GM18508 (cell line): ENCODE data around the gene CBX3.
"Not testable (repeated sequence)": the region's sequence is repeated elsewhere in the genome, so short reads cannot be mapped to it uniquely, and the experiment has no call there.

Source experiments
- ATAC-seq: cut with Tn5 transposase; IDR thresholded peaks from one replicate; pipeline ENCODE4 v1.9.1; 2021; ENCODE audit warnings: moderate number of reproducible peaks; ENCODE audit not compliant: insufficient read depth, unreplicated experiment

CBX3 gene

DNA sequence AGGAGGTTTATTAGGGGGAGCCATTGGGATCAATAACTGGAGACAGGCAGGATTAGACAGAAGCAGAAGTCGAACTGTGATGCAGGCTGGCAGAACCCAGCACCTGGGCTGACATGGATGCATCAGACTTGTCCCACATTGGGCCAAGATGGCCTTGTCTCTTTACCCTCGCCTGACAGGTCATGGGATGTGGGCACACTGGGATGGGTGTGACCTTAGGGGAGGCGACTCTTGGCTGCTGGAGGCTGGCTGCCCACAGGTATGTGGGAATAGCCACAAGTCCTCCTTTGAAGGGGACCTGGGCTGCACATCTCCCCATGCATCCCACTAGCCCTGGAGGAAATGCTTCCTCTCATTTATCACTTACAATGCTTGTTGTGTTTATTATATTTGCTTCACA, 32.3 kb upstream of the CBX3 start:
- ATAC-seq: no peak

DNA sequence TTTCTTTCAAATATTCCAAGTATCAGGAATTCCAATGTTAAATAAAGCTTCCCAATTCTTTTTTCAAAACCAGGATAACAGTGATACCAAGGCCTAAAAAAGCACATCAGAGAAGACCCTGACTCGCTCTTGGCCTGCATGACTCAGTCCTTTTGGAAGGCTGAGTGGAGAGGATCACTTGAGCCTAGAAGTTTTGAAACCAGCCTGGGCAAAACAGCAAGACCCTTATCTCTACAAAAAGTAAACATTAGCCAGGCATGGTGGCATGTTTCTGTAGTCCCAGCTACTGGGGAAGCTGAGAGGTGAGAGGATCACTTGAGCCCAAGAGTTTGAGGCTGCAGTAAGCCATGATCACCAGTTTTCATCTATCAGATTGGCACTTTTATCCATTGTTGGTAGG, 30.9 kb upstream of the CBX3 start:
- ATAC-seq: no peak

DNA sequence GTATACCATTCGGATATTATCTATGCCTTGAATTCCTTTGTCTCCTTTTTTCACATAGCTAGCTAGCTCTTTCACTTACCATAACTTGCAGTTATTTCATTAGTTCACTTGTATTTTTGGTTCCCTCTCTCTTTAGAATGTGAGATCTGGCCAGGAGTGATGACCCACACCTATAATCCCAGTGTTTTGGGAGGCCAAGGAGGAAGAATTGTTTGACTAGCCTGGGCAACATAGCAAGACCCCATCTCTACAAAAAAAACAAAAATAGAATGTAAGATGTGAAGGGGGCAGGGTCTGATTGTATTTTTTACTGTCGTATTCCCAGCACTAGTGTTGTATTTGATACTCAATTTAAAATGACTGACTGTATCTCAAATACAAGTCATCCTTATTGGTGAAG, 29.9 kb upstream of the CBX3 start:
- no peak for ATAC-seq

DNA sequence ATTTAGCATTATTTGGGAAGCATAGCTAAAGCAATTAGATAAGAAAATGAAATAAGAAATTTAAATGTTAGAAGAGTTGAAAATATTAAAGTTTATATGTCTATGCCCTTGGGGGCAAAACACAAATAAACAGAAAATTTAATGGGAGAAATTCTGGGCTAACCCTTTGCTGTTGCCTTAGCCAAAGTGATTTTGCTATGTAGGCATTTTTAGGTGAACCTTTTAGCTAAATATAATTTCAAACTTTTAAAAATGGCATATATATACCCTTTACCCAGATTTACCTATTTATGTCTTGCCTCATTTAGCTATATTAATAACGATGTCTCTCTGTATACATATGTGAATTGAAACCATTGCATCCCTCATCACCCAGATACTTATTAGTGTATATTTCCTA, 29.5 kb upstream of the CBX3 start:
- ATAC-seq: no peak

DNA sequence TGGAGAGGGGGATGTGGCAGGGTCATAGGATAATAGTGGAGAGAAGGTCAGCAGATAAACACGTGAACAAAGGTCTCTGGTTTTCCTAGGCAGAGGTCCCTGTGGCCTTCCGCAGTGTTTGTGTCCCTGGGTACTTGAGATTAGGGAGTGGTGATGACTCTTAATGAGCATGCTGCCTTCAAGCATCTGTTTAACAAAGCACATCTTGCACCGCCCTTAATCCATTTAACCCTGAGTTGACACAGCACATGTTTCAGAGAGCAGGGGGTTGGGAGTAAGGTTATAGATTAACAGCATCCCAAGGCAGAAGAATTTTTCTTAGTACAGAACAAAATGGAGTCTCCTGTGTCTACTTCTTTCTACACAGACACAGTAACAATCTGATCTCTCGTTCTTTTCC, 25.6 kb upstream of the CBX3 start:
- not testable (repeated sequence) for ATAC-seq

DNA sequence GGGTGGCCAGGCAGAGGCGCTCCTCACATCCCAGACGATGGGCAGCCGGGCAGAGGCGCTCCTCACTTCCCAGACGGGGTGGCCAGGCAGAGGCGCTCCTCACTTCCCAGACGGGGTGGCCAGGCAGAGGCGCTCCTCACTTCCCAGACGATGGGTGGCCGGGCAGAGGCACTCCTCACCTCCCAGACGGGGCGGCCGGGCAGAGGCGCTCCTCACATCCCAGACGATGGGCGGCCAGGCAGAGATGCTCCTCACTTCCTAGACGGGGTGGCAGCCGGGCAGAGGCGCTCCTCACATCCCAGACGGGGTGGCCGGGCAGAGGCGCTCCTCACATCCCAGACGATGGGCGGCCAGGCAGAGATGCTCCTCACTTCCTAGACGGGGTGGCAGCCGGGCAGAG, 24.8 kb upstream of the CBX3 start:
- not testable (repeated sequence) for ATAC-seq

DNA sequence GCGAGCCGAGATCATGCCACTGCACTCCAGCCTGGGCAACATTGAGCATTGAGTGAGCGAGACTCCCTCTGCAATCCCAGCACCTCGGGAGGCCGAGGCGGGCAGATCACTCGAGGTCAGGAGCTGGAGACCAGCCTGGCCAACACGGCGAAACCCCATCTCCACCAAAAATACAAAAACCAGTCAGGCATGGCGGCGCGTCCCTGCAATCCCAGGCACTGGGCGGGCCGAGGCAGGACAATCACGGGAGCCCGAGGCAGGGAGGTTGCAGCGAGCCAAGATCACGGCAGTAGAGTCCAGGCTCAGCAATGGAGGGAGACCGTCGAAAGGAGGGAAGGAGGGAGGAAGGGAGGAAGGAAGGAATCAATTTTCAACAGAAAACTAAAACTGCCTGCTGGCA, 24.3 kb upstream of the CBX3 start:
- ATAC-seq: not testable (repeated sequence)

DNA sequence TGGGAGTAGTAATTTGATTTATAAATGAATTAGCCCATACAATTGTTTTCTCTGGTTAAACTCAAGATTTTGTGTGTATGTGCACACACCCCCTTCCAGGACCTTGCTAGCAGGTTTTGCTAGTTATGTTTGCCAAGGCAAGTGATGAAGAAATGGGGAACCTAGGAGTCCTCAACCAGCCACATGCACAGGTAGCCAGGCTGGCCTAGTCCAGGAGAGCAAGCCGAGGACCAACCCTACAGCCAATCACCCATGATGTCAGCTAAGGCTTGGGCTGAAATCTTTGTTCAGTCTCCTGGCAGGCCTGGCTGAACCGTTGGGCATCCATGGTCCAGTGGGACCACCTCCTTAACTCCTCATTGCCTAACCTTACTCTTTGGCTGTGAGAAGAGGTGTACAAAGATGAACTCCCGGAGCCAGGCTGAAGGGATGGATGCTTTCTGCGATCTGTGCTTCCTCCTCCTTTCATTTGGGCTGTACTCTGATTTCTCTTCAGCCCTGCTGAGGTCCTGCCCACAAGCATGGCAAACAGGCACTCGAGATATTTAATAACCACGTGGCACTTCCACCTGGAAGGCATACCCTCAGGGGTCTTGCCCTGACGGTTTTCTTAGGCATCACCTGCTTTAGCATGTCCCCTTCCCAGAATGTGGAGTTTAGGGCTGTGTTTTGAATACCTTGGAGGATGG, 23.1 kb upstream of the CBX3 start:
- ATAC-seq: no peak

DNA sequence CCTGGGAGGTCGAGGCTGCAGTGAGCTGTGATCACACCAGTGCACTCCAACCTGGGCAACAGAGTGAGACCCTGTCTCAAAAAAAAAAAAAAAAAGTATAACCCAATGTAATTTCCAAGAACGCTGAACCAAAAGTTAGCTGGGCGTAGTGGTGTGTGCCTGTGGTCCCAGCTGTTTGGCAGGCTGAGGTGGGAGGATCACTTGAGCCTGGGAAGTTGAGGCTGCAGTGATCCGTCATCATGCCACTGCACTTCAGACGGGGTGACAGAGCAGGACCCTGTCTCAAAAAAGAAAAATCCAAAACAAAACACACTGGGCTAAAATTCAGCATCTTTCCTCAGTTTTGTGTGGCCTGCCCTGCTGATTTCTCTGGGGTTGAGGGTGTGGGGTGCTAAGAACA, 22.1 kb upstream of the CBX3 start:
- no peak for ATAC-seq

DNA sequence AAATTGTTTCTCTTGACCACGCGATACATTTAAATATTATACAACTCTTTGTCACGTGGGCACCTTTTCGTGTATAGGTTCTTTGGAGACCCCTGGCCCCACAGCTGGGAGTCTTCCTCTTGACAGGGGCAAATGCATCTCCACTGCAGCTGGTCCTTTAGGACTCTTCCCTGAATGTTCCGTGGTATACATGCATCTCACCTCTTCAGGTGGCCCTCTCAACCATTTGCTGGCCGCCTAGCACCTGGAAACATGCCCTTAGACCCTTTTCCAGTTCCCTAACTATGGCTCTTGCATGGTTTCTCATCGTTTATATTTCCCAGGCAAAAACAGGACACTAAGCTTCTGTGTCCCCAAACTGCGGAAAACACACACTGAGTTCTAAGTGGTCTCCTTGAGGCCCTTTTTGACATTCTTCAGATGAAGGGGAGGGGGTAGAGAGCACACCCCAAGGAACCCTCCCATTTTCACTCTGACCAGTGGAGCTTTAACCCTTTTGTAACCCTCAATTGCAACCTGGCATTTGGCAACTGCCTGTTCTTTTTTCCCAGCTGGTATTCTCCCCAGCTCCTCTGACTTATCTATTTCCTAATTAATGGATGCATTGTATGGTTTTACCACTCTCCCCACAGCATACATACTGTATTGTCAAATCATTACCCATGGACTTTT, 21.6 kb upstream of the CBX3 start:
- no peak for ATAC-seq

DNA sequence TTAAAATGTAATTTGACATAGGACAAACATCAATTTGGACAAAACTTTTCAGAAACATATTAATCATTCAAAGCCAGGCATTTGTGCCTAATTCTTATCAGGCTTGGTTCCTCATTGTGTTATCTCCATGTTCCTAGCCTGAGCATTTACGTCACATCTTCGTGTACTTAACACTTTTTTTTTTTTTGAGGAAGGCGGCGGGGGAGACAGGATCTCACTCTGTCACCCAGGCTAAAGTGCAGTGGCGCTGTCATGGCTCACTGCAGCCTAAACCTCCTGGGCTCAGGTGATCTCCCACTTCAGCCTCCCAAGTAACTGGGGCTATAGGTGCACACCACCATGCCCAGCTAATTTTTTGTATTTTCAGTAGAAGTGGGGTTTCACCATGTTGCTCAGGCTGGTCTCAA, 20.8 kb upstream of the CBX3 start:
- ATAC-seq: no peak

DNA sequence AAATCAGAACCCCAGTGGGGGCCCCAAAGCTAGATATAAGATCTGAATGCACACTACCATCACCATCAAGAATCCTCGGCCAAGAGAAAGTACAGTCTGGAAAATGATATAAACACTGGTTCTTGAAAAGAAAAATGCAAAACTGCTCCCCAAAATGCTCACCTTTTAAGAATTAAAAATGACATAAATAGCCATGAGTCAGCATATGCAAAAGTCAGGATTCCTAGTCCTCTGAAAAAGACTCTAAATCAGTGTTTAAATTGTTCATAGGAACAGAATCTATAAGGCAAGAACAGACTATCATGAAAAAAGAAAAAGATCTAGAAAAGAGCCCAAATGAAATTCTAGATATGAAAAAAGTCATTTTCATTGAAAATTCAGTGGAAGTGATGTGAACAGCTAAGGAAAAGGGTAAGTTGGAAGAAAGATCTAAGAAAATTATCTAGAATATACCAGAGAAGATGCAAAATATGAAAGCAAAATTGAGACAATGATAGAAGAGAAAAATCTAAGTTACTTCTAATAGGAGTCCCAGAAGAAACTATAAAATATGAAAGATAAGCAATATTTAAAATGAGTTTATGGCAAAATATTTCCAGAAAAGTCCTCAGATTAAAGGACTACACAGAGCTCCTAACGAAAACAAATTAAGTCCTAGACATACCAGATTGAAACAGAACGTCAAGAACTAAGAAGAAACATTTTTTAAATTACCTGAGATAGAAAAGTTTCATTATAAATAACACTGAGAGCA, 19.9 kb upstream of the CBX3 start:
- ATAC-seq: no peak

DNA sequence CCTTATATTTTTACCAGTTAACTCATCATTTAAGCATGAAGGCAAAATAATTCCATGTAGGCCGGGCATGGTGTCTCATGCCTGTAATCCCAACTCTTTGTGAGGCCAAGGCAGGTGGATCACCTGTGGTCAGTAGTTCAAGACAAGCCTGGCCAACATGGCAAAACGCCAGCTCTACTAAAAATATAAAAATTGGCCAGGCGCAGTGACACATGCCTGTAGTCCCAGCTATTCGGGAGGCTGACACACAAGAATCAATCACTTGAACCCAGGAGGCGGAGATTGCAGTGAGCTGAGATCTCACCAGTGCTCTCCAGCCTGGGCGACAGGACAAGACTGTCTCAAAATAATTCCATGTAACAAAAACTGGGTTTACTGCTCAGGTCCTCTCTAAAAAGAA, 19.3 kb upstream of the CBX3 start:
- no peak for ATAC-seq

DNA sequence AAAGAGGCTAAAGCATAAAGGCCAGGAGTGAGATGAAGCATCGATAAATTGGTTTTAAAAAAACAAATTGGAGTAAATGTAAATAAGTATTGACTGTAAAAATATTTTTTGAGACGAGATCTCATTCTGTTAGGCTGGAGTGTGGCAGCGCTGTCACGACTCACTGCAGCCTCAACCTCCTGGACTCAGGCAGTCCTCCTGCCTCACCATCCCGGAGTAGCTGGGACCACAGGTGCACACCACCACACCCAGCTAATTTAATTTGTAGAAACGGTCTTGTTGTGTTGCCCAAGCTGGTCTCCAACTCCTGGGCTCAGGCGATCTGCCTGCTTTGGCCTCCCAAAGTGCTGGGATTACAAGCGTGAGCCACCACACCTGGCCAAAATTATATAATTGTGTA, 18.8 kb upstream of the CBX3 start:
- ATAC-seq: no peak

DNA sequence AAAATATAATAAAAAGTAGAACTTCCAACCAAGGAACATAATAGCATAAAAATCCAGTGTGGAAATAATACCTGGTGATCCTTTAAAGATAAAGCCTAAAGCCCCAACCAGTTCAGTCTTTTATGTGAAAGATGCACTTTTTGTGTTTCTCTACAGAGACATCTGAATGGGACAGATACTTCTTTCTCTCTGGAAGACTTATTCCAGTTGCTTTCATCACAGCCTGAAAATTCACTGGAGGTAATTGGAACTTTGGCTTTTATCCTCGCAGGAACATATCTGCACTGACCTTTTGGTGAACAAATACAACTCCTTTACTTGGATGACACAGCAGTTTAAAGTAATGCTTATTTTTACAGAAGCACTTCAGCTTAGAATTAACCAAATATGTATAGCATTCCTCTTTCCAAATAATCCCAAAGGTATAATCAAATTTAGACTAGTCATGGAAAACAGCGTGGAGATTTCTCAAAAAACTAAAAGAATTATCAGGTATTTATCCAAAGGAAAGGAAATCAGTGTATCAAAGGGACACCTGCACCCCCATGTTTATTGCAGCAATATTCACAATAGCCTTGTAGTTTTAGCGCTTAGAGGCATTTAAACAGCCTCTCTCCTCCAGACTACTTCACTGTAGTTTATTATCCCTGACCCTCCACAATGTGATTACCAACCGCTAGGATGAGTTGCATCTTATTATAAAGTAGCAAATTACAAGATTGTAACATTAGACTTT, 17.8 kb upstream of the CBX3 start:
- no peak for ATAC-seq

DNA sequence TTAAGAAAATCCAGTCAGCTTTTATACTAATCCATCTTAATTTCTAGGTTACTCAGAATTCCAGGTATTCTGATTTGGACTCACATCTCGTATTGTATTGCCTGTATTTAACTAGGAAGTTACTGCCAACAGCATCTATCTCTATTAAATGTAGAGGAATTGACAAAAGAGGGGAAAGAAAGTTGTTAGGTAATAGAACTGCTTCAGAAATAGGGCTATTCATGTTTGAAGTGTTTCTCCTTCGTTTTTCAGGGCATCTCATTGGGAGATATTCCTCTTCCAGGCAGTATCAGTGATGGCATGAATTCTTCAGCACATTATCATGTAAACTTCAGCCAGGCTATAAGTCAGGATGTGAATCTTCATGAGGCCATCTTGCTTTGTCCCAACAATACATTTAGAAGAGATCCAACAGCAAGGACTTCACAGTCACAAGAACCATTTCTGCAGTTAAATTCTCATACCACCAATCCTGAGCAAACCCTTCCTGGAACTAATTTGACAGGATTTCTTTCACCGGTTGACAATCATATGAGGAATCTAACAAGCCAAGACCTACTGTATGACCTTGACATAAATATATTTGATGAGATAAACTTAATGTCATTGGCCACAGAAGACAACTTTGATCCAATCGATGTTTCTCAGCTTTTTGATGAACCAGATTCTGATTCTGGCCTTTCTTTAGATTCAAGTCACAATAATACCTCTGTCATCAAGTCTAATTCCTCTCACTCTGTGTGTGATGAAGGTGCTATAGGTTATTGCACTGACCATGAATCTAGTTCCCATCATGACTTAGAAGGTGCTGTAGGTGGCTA, 17.1 kb upstream of the CBX3 start:
- ATAC-seq: not testable (repeated sequence)

DNA sequence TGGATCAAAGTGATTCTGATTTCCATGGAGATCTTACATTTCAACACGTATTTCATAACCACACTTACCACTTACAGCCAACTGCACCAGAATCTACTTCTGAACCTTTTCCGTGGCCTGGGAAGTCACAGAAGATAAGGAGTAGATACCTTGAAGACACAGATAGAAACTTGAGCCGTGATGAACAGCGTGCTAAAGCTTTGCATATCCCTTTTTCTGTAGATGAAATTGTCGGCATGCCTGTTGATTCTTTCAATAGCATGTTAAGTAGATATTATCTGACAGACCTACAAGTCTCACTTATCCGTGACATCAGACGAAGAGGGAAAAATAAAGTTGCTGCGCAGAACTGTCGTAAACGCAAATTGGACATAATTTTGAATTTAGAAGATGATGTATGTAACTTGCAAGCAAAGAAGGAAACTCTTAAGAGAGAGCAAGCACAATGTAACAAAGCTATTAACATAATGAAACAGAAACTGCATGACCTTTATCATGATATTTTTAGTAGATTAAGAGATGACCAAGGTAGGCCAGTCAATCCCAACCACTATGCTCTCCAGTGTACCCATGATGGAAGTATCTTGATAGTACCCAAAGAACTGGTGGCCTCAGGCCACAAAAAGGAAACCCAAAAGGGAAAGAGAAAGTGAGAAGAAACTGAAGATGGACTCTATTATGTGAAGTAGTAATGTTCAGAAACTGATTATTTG, 16.3 kb upstream of the CBX3 start:
- no peak for ATAC-seq

DNA sequence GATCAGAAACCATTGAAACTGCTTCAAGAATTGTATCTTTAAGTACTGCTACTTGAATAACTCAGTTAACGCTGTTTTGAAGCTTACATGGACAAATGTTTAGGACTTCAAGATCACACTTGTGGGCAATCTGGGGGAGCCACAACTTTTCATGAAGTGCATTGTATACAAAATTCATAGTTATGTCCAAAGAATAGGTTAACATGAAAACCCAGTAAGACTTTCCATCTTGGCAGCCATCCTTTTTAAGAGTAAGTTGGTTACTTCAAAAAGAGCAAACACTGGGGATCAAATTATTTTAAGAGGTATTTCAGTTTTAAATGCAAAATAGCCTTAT, 15.7 kb upstream of the CBX3 start:
- ATAC-seq: no peak
